HEK293T (cell line): ENCODE results near the gene ELL.

Source experiments
- ARNT ChIP-seq: fragments of 450-650 bp; IDR thresholded peaks from 2 replicates; pipeline ENCODE4 v1.6.1; 2017; ENCODE audit warnings: mild to moderate bottlenecking
- BHLHE40 ChIP-seq: fragments of 450-650 bp; IDR thresholded peaks from 2 replicates; pipeline ENCODE4 v1.6.1; 2016; ENCODE audit warnings: mild to moderate bottlenecking, moderate library complexity, borderline replicate concordance
- CTBP1 ChIP-seq: fragments of 450-650 bp; IDR thresholded peaks from 2 replicates; pipeline ENCODE4 v1.6.1; 2016; ENCODE audit warnings: borderline replicate concordance
- ELF4 ChIP-seq: fragments of 450-650 bp; IDR thresholded peaks from 2 replicates; pipeline ENCODE4 v1.6.1; 2017; ENCODE audit warnings: antibody characterized with exemption
- FOXA1 ChIP-seq: fragments of 450-650 bp; IDR thresholded peaks from 2 replicates; pipeline ENCODE4 v1.6.1; 2016; ENCODE audit warnings: mild to moderate bottlenecking
- FOXK2 ChIP-seq: fragments of 450-650 bp; IDR thresholded peaks from 2 replicates; pipeline ENCODE4 v1.6.1; 2016; ENCODE audit warnings: mild to moderate bottlenecking
- FOXM1 ChIP-seq: fragments of 450-650 bp; IDR thresholded peaks from 2 replicates; pipeline ENCODE4 v1.6.1; 2017; ENCODE audit warnings: mild to moderate bottlenecking, borderline replicate concordance
- HDGF ChIP-seq: fragments of 450-650 bp; IDR thresholded peaks from 2 replicates; pipeline ENCODE4 v1.6.1; 2017; ENCODE audit warnings: antibody characterized with exemption, borderline replicate concordance
- L3MBTL2 ChIP-seq: fragments of 450-650 bp; conservative IDR thresholded peaks from 2 replicates; pipeline ENCODE4 v1.6.1; 2016; ENCODE audit warnings: mild to moderate bottlenecking
- NFRKB ChIP-seq: fragments of 450-650 bp; IDR thresholded peaks from 2 replicates; pipeline ENCODE4 v1.6.1; 2016; ENCODE audit warnings: mild to moderate bottlenecking, moderate library complexity
- SP1 ChIP-seq: fragments of 450-650 bp; IDR thresholded peaks from 2 replicates; pipeline ENCODE4 v1.6.1; 2017
- SUZ12 ChIP-seq: fragments of 450-650 bp; IDR thresholded peaks from 2 replicates; pipeline ENCODE4 v1.6.1; 2016; ENCODE audit warnings: mild to moderate bottlenecking
- TARDBP ChIP-seq: fragments of 450-650 bp; IDR thresholded peaks from 2 replicates; pipeline ENCODE4 v1.6.1; 2016

DNA sequence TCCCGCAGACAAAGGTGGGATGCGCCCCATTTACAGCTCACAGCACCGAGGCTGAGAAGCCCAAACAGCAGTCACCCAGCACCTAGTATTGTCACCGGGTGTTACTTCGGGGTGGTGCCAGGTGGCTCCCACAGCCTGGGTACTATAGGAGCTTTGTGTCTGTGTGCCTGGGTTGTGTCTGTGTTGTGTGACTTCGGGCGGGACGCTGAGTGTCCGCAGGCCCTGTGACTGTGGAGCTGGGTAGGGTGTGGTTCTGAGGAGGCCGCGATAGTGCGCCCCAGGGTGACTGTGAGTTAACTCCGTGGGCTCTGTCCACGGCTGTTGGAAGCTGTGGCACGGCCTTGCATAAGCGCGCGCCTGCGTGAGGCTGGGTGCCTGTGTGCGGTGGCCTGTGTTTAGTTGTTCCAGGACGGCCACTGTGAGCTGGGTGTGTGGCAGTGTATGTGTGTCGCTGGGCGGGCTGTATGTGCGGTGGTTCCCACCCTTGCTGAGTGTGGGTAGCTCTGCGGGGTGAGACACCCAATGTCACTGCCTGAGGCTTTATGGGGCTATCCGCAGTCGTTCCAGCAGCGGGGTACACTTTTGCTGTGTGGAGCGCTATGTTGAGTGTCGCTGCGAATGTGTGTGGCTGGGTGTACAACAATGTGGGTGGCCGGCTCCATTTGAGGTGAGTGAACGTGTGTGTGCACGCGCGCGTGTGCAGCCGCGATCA lies 103.2 kb downstream of the ELL start:
- peak; percentile 57; the same call in 1 of the 2 replicates for TF ChIP-seq L3MBTL2
- no peak for TF ChIP-seq FOXK2
- no peak for TF ChIP-seq CTBP1
- TF ChIP-seq FOXM1 = no peak
- TF ChIP-seq ARNT = no peak
- no peak for TF ChIP-seq HDGF
- TF ChIP-seq TARDBP = no peak
- TF ChIP-seq ELF4 = no peak
- no peak for TF ChIP-seq SP1
- TF ChIP-seq FOXA1 = no peak
- no peak for TF ChIP-seq SUZ12
- TF ChIP-seq NFRKB = no peak
- no peak for TF ChIP-seq BHLHE40
